ENCODE measurements around the gene GRIFIN.

Gene GRIFIN

DNA sequence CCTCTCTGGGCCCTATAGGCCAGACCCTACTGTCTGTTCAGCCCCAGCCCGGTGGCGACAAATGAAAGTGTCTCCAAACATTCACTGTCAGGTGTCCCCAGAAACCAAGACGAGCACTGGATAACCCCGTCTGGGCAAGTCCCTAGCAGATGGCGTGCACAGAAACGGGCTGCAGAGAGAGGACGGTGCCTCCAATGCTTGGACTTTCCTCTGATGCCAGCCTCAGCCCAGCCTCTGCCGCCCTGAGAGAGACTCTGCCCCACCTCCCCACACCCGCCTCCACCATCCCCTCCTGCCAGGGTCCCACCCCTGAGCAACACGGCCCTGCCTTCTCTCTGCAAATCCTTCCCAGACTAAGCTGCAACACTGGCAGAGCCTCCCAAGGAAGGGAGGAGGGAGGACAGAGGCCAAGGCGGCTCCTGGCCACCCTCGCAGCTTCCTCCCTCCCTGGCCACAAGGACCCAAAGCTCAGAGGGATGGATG, 36.0 kb upstream of the GRIFIN start:
- DNase-seq, result peak; percentile 30

DNA sequence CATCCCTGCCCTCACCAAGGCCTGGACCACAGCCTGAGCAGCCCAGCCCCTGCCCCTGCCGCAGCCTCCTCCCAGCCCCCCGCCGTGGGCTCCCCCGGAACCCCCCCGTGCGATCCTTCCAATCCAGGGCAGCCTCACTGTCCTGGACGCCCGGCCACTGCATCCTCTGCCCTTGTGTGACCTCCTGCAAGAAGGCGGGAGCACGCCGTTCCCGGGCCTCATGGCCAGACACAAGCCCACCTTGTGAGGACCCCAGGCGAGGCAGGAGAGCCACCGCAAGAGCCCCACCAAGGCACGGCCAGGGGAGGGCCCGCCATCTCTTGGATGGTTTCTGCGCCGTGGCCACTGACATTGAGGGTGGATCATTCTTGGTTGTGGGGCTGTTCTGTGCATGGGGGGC, 35.6 kb upstream of the GRIFIN start:
- DNase-seq, result no peak

DNA sequence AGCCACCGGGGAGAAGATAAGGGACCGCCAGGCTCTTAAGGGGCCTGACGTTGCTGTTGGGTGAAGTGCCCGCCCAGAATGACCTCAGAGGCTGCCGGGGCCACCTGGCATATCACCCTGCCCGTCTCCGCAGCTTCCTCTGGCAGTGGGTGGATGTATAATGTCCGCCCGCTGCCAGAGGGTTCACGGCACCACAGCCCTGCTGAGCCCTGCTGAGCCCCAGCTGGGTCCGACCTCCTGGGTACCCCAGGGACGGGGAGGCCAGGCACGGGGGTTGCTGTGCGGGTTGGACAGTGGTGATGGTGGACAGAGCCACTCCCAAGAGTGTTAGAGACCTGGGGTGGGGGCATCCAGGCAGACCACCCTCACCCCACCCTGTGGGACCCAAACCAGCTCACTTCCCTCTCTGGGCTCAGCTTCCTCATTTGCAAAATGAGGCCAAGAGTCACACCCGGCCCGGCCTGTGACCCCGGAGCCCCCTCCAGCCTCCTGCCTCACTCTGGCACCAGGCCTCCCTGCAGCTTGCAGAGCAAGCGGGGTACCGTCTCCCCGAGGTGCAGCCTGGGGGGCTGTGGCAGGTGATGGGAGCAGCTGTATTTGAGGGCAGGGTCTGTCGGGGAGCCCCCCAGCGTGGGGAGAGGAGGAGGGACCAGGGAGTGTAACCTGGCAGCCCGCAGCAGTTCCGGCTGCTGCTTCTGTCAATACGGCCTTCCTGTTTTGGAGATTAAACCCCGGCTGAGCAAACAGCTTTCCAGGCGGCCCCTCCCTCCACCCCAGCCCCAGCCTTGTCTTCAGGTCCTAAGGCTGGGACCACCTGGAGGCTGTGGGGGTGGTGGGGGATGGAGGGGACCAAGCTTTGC, 34.9 kb upstream of the GRIFIN start:
- peak; percentile 65 for DNase-seq

DNA sequence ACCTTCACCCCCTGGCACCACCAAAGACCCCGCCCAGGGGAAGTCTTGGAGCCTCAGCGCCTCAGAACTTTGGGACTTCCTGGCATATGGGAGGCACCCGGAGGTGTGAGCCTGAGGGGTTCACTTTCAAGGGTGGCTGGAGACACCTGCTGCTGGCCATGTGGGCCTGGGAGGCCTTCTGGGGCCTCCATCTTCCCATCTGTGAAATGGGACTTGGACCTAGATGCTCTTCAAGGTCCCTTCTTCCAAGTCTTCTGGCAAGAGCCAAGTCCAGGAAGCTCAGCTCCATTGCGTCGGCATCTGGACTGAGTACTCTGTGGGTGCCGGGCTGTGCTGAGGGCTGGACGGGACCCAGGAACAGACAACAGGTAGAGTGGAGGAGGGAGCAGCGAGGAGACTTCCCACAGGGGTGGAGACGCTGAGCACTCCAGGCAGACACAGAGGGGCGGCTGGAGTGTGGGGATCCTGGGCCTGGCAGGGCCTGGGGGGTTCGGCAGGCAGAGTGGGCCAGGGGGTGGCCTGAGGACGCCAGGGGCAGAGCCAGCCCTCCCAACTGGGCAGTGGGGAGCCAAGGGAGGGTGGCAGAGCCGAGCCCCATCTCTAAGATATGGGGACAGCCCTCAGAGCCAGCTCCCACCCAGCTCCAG, 34.1 kb upstream of the GRIFIN start:
- DNase-seq, result no peak

DNA sequence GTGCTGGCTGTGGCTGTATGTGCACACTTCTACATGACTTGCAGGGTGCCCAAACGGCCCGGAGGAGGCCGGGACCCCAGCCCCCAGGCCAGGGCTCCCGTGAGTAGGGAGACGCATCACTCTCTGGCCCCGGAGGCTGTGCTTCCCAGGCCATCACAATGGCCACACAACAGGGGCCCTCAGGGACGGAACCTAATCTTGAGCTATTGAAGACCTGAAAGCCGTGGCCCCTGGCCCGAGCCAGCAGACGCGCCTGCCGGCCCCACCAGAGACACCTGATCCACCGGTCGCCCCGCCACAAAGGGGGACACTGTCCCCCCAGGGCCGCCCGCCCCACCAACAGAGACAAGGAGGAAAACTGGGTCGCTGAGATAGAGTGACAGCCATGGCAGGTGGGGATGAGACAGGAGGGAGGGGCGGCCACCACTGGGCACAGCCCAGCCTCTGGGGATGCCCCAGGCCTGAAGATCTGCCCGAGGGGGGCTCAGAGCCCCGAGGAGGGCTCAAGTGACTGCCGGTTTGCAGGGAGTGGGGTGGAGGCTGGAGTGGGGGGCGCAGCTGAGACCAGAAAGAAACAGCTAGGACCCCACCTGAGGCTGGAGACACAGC, 33.2 kb upstream of the GRIFIN start:
- DNase-seq, result no peak

DNA sequence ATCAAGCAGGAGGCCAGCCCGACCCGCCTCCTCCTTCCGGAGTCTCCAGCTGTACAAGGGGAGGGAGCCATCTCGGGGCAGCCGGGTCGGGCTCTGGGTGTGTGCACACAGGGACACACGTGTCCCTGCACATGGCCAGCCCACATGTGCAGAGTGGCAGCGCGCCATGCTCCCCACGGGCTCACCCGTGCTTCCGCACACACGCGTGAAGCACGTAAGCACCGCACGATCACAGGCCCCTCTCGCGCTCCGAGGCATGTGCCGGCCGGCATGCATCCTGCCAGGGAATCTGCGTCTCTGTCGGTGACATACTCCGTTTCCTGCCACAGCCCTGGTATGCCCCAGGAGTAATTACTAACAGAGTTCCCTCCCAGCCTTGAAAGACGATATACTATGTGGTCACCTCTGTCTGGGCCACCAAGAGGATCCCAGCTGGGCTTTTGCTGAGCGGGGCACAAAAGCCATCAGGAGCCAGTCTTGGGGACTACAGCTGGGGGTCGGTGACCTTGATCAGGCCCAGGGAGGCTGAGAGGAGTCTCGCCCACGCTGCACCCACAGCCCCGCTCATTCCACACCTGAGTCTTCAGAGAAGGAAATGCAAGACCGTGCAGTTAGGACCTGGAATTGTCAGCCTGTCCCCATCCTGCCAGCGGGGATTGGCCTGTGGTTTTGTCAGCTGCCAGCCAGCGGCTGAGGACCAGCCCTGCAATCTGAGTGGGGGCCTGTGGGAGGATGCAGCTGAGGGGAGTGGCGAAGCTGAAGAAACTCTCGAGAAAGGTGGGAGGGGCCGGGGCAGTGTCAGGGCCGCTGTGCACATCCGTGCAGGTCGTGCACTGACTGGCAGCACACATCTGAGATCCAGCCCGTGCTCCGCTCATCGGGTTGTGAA, 32.4 kb upstream of the GRIFIN start:
- DNase-seq, result peak; percentile 83

DNA sequence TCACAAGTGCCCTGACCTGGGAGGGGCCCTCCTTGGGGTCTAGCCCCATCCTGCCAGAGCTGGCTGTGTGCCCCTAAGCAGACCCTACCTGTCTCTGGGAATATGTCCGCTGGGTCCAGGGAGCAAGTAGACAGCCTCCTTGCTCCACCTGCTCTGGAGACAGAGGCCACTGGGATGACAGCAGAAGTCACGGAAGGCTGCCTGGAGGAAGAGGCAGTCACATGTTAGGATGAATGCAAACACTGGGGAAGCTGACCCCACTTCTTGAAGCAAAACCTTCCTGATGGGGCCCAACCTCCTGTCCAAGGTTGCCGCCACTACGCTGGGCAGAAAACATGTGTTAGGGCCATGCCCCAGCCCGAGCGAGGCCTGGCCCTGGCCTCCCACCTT, 31.7 kb upstream of the GRIFIN start:
- DNase-seq, result no peak

DNA sequence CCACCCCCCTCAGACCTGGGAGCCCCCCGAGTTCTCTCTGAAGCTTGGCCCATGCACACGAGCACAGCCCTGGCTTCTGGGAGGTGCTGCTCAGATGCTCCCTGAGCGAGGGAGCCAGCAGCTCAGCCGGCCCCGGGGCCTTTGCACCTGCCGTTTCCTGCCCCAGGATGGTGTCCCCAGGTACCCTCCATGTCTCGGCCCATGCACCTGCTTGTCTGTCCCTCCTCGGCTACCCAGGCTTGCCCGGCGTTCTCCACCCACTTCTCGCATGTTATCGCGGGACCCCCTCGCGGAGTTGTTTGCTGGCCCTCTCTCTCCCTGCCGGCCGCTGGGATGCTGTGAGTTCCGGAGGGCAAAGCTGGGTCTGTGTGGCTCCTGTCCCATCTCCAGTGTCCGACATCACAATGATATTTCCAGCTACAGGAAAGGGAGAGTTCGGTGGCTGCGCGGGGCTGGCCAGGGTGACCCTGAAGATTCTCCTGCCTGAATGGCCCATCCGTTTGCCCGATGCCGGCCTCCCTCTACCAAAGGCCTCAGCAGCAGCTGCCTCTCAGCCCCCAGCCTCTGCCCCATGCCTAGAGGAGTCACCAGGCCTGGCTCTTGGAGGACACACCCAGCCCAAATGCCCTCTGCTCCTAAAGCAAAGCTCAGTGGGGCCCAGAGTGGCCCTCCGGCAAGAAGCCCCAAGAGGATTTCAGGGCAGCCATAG, 31.2 kb upstream of the GRIFIN start:
- DNase-seq, result no peak

DNA sequence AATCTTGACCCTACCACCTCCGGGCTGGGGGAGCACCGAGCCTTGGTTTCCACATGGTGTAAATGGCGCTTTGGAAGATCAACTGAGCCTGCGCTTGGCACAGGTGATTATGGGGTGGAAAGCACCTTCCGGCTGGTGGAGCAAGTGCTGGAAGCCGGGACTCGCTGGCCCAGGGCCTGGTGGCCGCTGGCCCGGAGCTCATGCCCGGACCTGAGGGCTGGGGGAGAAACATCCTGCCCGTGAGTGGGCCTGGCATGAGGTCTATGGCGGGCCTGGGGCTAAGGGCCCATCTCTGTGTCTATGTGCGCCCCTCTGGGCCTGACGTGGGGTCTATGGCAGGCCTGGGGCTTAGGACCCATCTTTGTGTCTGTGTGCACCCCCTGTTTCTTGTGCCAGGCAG, 29.2 kb upstream of the GRIFIN start:
- no peak for DNase-seq

DNA sequence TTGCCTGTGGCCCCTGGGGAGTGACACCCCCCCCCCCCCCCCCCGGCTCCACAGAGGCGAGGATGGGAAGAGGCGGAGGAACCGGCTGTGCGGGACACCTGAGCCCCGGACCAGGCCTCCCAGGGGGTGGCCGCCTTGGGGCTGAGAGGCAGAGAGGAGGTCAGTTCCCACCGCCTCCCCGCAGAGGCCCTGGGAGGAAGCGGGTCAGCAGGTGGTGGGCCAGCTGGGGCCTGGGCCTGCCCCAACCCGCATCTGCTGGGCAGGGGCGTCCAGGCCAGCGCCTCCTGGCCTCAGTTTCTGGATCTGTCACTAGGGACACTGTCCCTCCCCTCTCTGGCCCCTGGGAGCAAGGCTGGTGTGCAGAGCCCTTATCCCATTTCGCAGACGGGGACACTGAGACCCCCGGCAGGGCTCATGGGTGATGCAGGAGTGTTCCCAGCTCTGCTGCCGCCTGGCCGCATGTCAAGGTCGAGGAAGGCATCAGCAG, 28.7 kb upstream of the GRIFIN start:
- DNase-seq, result no peak

DNA sequence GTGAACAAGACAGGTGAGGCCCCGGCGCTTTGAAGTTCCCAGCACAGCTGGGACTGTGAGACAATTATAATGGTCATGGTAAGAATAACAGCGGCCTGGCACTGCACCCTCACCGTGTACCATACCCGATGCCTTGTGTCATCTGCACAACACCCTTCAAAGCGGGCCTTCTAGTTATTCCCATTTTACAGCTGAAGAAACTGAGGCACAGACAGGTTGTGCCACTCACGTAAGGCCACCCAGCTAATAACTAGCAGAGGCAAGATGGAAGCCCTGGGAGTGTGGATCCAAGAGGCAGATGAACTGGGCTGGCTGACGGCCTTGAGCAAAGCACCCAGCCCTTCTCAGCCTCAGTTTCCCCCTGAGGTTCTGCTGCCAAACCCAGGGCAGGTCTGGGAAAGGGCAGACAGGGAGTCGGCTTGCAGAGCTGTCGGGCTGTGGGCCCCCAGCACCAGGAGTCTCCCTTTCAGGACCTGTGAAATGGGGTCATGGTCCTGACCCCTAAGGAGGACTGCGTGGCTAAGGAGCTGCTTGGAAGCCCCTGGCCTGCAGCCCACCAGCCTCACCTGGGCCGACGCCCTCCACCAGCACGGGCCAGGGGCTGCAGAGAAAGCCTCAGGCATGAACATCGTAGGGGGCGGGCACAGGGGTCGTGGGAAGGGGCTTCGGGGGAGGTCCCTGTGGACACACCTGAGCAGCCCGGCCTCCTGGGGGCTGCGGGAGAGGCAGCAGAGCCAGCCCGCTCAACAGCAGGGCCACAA, 28.1 kb upstream of the GRIFIN start:
- no peak for DNase-seq

DNA sequence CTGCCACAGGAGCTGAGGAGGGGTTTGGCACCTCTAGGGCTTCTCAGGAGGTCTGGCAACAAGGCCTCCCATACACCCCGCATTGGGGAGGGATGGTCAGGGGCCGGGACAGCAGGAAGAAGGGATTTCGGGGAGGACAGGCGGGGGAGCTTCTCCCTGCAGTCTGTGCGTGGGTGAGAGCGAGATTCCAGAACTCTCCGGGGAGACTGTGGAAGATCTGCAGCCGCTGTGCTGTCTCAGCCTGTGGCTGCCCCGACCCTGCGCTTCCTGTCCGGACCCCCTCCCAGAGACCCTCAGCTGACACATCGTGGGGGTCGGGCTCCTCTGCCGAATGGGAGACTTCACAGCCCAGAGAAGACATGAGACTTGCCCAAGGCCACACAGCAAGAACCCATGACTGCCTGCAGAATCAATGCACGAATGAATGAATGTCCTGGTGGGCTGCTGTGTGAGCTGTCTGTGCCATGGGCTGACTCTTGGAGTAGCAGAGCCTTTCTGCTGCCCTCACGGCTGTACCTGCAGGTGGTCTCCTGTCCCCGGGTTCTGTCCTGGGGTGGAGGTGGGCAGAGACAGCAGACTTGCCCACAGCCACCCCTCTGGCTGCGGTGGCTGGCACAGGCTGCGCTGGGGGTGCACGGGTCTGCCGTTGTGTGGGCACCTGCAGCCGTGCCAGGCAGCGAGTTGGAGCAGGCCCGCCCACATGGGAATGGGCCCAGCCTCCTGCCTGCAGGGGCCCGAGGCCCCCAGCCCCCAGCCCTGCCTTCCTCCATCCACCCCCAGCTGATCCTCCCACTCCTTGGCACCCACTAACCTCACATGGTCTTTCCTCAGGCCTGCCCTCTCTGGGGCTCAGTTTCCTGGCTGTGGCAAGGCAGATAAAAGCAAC, 27.1 kb upstream of the GRIFIN start:
- no peak for DNase-seq

DNA sequence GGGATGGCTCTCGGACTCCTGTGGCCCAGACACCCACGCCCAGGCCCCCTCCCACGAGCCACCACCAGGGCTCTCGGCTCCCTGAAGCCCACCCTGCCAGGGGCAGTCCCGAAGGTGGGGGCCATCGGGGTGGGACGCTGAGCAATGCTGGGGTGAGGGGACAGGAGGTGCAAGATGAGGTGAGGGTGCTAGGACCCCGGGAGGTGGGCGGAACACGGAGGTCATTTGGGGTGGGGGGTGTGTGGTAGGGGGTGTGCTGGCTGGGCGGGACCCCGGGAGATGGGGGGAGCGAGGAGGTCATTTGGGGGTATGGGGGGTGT, 26.4 kb upstream of the GRIFIN start:
- no peak for DNase-seq

DNA sequence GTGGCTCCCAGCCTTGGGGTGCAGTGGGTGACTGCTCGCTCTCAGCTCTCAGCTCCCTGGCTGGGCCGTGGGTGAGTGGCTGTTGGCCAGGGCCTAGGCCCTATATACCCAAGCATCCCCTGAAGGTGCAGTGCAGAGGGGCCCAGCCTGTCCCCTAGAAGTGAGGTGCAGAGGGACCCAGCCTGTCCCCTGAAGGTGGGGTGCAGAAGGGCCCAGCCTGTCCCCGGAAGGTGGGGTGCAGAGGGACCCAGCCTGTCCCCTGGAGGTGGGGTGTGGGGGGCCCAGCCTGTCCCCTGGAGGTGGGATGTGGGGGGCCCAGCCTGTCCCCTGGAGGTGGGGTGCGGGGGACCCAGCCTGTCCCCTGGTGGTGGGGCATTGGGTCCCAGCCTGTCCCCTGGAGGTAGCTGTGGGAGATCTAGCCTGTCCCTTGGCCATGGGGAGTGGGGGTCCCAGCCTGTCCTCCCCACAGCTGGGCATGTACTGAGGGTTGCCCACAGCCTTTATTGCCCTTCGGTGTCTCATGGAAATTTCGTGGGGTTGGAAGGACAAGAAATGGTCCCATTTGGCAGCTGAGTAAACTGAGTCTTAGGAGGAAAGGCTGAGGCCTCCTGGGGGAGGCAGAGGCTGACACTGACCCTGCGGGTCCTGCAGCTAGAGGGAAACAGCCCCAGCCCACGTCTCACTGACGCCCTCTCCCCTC, 25.9 kb upstream of the GRIFIN start:
- no peak for DNase-seq

DNA sequence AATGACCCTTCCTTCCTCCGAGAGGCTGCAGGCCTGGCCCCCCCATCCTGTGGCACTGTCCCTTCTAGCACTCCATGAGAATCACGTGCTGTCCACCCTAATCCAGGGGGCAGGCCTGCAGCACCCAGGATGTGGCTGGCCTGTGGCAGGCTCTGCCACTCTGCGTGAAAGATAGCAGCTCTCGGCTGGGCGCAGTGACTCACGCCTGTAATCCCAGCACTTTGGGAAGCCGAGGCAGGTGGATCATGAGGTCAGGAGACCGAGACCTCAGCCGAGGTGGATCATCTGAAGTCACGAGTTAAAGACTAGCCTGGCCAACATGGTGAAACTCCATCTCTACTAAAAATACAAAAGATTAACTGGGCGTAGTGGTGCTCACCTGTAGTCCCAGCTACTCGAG, 24.5 kb upstream of the GRIFIN start:
- no peak for DNase-seq

DNA sequence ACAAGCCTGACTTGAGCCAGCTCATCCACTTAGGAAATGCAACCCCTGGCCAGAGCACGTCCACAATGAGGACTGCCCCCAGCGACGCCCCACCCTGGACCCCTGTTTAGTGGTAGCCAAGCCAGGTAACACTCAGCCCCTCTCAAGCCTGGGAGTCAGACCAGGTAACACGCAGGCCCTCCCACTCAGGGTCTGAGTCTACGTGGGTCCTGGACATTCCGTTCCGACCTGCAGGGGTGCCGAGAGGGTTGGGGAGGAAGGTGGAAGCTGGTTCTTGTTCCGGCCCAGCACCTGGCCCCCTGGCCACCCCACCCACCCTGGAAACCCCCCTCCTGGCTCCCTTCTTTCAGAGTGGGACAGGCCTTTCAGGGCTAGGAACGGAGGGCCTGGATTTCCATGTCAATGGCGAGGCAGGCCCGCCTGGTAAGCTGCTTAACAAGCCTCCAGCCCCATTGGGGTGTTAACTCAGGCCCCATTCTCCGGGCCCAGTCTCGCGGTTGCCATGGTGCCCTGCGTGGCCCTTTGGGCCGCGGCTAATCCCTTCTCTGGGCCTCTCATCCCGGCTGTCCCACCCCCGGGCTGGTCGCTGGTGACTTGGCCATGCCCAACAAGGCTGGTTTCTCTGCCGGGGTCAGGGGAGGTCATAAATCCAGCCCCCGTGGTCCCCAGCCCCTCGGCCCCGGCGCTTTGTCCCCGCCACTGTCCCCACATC, 23.7 kb upstream of the GRIFIN start:
- DNase-seq, result no peak

DNA sequence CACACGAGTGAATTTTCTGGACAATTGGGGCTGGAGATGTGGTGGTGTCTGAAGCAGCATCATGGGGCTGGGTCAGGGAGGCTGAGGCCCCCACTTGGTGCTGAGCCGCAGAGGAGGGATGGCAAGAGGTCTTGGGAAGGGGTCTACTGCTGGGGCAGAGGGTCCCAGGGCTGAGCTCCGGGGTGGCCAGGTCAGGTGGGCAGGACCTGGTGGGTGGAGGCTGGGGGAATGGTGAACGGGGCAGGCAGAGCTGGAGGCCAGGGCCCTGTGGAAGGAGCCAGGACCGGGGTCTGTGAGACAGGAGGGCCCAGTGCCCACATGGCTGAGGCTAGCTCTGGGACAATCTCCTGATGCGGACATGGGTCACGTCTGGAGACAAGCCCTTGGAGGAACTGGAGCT, 23.0 kb upstream of the GRIFIN start:
- no peak for DNase-seq

DNA sequence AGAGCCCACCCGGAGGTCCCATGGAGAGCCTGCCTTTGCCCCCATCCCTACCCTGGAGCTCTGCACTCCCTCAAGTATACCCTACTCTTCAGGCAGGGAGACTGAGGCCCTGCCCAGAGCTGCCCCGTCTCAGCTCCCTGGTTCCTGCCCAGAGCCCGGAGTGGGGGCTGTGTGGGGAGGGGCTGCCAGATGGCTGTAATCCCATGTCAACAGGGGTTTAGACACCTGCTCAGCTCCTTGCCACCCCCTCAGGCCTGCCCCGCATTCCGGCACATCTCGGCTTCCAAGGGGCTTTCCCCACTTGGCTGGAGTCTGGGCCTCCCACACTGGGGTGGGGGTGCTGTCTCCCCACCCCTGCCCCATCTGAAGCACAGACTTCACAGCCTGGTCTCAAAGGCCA, 22.5 kb upstream of the GRIFIN start:
- no peak for DNase-seq

All from CD4-positive, alpha-beta T cell treated with Interleukin-10 for 1 hour (primary cell).